Nephron progenitor cell (in vitro differentiated cells): ENCODE measurements around the gene IKZF1.

ENCODE experiments used
- DNase-seq: peaks from one replicate; pipeline ENCODE4 v3.0.0; 2021
- H3K27ac Mint-ChIP-seq: 2 replicates; pipeline ENCODE4 v1.8.0; 2021; ENCODE audit warnings: mild to moderate bottlenecking, moderate library complexity, mixed read lengths
- H3K27me3 Mint-ChIP-seq: 2 replicates; pipeline ENCODE4 v1.8.0; 2021; ENCODE audit warnings: mild to moderate bottlenecking, low read depth, mixed read lengths; ENCODE audit not compliant: poor library complexity
- H3K36me3 Mint-ChIP-seq: 2 replicates; pipeline ENCODE4 v1.8.0; 2021; ENCODE audit warnings: low read depth, mixed read lengths
- H3K4me1 Mint-ChIP-seq: 2 replicates; pipeline ENCODE4 v1.8.0; 2021; ENCODE audit warnings: mixed read lengths
- H3K4me3 Mint-ChIP-seq: 2 replicates; pipeline ENCODE4 v1.8.0; 2021; ENCODE audit warnings: mild to moderate bottlenecking, moderate library complexity, mixed read lengths
- H3K9me3 Mint-ChIP-seq: 2 replicates; pipeline ENCODE4 v1.8.0; 2021; ENCODE audit warnings: mild to moderate bottlenecking, moderate library complexity, mixed read lengths
- TF ChIP-seq, protein P1 (sequence below): fragments of 200-600 bp; sonication (generic); IDR thresholded peaks from 2 replicates; pipeline ENCODE4 v1.5.0; 2021; ENCODE audit warnings: antibody characterized with exemption

The IKZF1 gene

DNA sequence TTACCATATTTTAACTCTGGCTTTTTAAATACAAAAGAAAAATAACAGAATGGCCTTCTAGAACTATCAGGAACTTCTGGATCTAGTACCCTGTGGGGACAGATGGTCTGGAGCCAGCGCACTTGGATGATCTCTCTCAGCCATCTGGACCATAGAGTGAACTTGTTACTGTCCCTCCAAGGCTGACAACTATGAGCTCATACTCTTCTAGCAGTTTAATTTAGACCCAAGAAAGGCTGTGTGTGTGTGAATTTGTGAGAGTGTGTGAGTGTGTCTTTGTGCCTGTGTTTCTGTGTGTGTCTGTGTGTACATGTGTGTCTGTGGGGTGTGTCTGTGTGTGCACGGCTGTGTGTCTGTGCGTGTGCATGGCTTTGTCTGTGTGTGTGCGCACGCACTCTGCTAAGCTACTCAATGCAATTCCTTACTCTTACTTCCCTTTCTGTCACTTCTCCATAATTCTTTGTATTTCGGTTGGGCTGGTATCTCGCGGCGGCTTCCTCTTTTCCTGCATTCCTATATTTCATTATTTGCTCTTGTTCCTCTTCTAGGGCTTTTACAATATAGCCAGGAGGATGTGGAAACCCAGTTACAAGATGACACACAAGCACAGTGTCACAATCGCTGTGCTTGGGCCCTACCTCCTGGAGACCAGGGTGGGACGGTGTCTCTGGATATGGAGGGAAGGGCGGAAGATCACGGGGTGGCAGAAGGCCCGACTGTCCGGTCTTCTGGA is 51.9 kb downstream of the IKZF1 start:
- DNase-seq: no peak
- TF ChIP-seq, protein P1, sequence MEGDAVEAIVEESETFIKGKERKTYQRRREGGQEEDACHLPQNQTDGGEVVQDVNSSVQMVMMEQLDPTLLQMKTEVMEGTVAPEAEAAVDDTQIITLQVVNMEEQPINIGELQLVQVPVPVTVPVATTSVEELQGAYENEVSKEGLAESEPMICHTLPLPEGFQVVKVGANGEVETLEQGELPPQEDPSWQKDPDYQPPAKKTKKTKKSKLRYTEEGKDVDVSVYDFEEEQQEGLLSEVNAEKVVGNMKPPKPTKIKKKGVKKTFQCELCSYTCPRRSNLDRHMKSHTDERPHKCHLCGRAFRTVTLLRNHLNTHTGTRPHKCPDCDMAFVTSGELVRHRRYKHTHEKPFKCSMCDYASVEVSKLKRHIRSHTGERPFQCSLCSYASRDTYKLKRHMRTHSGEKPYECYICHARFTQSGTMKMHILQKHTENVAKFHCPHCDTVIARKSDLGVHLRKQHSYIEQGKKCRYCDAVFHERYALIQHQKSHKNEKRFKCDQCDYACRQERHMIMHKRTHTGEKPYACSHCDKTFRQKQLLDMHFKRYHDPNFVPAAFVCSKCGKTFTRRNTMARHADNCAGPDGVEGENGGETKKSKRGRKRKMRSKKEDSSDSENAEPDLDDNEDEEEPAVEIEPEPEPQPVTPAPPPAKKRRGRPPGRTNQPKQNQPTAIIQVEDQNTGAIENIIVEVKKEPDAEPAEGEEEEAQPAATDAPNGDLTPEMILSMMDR: no peak
- Mint-ChIP-seq H3K27ac (no peak overlapping the region), H3K27me3 (peaks cover 7% of the 10 kb centered on the region), H3K4me3 (no peak overlapping the region), H3K9me3 (no peaks in the 10 kb centered on the region), H3K4me1 (peaks cover 10% of the 10 kb centered on the region), H3K36me3 (no peaks in the 10 kb centered on the region)

DNA sequence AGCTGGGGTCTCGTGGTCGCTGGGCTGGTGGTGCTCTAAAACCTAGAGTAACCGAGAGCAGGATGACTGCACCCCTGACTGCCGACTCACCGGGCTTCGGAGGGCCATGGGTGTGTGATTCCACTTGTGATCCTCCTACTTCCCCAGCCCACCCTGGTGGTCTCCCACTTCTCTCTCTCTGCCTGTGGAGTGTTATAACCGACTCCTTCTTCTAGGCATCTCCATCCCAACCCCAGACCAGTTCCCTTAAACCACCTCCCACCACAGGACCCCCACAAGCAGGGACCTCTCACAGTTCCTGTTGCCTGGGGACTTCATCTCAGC is 52.4 kb downstream of the IKZF1 start:
- peaks cover 10% of the 10 kb centered on the region for H3K4me1 Mint-ChIP-seq
- TF ChIP-seq, protein P1: no peak
- no peaks in the 10 kb centered on the region for H3K36me3 Mint-ChIP-seq
- DNase-seq: no peak
- peaks cover 7% of the 10 kb centered on the region for H3K27me3 Mint-ChIP-seq
- no peak overlapping the region for H3K27ac Mint-ChIP-seq
- no peaks in the 10 kb centered on the region for H3K9me3 Mint-ChIP-seq
- H3K4me3 Mint-ChIP-seq: no peak overlapping the region

DNA sequence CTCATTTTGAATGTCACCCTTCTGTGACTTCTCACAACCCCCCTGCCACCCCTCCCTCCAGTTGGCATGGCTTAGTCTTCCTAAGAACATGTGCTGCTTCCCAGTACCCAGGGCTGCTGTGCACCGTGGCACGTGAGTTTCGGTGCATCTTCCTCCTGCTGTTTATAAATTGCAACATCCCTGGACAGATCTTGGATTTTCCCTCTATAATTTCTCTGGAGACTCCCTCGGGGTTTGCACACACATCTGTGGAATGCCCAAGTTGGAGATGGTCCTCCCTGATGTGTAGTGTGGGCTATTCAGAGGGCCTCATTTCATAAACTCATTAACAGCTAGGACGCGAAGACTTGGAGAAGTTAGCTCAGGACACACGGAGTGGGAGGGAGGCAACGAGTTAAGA is 52.9 kb downstream of the IKZF1 start:
- Mint-ChIP-seq H3K4me1 (peaks cover 10% of the 10 kb centered on the region), H3K9me3 (no peaks in the 10 kb centered on the region), H3K4me3 (no peak overlapping the region), H3K27ac (no peak overlapping the region), H3K36me3 (no peaks in the 10 kb centered on the region), H3K27me3 (peaks cover 7% of the 10 kb centered on the region)
- no peak for DNase-seq
- TF ChIP-seq, protein P1: no peak

DNA sequence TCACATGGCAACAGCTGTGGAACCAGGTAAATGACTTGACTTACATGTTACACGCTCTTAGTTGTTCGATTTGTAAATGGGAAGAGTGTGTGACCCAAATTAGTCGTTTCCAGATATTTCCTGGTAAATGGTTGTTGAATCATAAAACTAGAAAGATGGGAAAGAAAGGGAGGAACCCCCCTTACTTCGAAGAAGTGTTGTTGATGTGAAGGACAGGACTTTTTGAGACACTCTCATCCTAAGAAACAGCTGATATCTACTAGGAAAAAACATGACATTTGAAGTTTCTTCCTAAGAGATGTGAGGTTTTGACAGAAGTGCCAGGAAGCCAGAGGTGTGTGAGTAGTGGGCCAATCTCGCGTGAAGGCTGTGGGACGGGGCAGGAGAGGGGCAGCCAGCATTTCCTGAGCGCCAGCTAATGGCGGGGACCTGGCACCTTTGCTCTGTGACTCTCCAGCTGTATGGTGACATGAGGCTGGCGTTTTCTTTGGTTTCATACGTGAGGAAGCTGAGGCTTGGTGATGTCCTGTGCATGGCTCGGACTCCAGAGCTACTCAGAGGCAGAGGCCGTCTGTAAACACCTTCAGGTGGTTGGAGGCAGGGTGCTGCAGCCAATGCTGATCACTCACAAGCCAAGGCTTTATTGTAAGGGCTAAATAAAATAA is 53.7 kb downstream of the IKZF1 start:
- H3K9me3 Mint-ChIP-seq: no peaks in the 10 kb centered on the region
- TF ChIP-seq, protein P1: no peak
- DNase-seq: no peak
- peaks cover 10% of the 10 kb centered on the region for H3K4me1 Mint-ChIP-seq
- H3K27me3 Mint-ChIP-seq: peaks cover 6% of the 10 kb centered on the region
- H3K36me3 Mint-ChIP-seq: no peaks in the 10 kb centered on the region
- H3K4me3 Mint-ChIP-seq: no peak overlapping the region
- H3K27ac Mint-ChIP-seq: no peak overlapping the region

DNA sequence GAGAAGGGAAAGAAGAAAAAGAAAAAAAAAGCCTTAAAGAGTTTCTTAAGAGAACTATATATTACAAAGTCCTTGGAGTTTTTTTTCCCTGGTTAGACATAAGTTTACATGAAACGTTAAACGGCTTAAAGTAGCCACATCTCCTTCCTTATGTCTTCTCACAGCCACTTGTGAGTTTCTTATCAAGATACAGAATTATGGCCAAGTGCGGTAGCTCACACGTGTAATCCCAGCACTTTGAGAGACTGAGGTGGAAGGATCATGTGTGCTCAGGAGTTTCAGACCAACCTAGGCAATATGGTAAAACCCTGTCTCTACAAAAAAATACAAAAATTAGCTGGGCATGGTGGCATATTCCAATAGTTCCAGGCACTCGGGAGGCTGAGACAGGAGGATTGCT is 54.3 kb downstream of the IKZF1 start:
- Mint-ChIP-seq H3K9me3 (no peaks in the 10 kb centered on the region), H3K36me3 (no peaks in the 10 kb centered on the region), H3K27ac (no peak overlapping the region), H3K4me3 (no peak overlapping the region), H3K27me3 (peaks cover 3% of the 10 kb centered on the region), H3K4me1 (peaks cover 10% of the 10 kb centered on the region)
- TF ChIP-seq, protein P1: no peak
- DNase-seq: no peak
